Stromal cell of bone marrow (primary cell): ENCODE data around the gene IGFALS.

Experiments
- DNase-seq: peaks from one replicate; pipeline ENCODE4 v3.0.0-alpha.2; 2012; ENCODE audit warnings: low read depth

Gene IGFALS

GRCh38 chr16:1793578-1794220 is at the start of gene IGFALS:
IGFALS (minus strand) TSS chr16:1793705; CDS start chr16:1793652, 53 bp downstream.
- DNase-seq = no peak

- DNase-seq = peak; percentile 41
Measured at GRCh38 chr16:1839554-1839953, 46.0 kb upstream of the IGFALS start.

GRCh38 chr16:1834096-1834495 is 40.6 kb upstream of the IGFALS start:
- DNase-seq = no peak

GRCh38 chr16:1832838-1833454 is 39.4 kb upstream of the IGFALS start:
- DNase-seq = no peak

GRCh38 chr16:1831186-1832075 is 37.9 kb upstream of the IGFALS start:
- DNase-seq = no peak

- DNase-seq = no peak
Measured at GRCh38 chr16:1830213-1830612, 36.7 kb upstream of the IGFALS start.

- DNase-seq = no peak
Measured at GRCh38 chr16:1828645-1829410, 35.3 kb upstream of the IGFALS start.

- DNase-seq = peak; percentile 87
Measured at GRCh38 chr16:1826691-1827573, 33.4 kb upstream of the IGFALS start, which contains the start of the genes FAHD1 and HAGH. FAHD1 (plus strand) TSS chr16:1827206; CDS start chr16:1827239, 33 bp downstream. HAGH (minus strand) TSS chr16:1826825; CDS start chr16:1826787, 38 bp downstream.

- DNase-seq = no peak
Measured at GRCh38 chr16:1825864-1826690, 32.6 kb upstream of the IGFALS start.

- no peak for DNase-seq
Measured at GRCh38 chr16:1825381-1825863, 31.9 kb upstream of the IGFALS start.

- no peak for DNase-seq
Measured at GRCh38 chr16:1823821-1824220, 30.3 kb upstream of the IGFALS start.

GRCh38 chr16:1822801-1823200 is 29.3 kb upstream of the IGFALS start:
- DNase-seq = no peak

- DNase-seq = no peak
Measured at GRCh38 chr16:1821861-1822611, 28.5 kb upstream of the IGFALS start.

GRCh38 chr16:1820946-1821290 is 27.4 kb upstream of the IGFALS start:
- DNase-seq = no peak

- no peak for DNase-seq
Measured at GRCh38 chr16:1820096-1820945, 26.8 kb upstream of the IGFALS start.

- no peak for DNase-seq
Measured at GRCh38 chr16:1819611-1820010, 26.1 kb upstream of the IGFALS start.

- no peak for DNase-seq
Measured at GRCh38 chr16:1818873-1819525, 25.5 kb upstream of the IGFALS start.
